ENCODE measurements around the gene TAL1. TPM values are rescaled to one million over a fixed set of nuclear protein-coding genes. Genes with fewer than 3 reads are reported as not detected.

TAL1 gene
- total and polyA plus RNA-seq, 2 of the 8 experiments (the other 6 are each of a cell fraction or from before 2014, with no cell fraction given): 0.09 to 0.15 TPM

DNA sequence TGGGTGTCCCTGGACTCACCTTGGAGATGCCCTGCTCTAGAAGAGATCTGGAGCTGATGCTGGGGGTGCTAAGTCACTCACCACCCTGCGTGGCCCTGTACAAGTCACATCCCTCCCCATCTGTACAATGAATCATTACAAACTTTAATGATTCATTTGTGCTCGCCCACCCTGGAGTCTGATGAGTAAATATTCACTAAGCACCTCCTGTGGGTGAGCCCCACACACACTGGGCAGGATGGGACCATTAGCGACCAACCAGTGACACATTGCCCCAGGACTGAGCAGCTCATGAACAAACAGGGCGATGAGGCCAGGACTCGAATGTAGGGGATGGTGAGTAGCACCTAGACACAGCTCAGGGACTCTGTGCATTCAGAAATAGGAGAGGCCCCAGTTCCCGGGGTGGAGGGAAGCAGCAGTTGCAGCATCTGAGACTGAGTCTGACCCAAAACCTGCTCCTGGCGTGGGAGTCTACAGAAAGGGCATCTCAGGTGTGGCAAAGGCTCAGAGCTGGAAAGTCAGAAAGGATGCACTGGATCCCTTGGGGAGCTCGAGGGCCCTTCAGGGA lies 24.1 kb downstream of the TAL1 start (continued):
- no peak; the same call in 1 of the 2 replicates for TF ChIP-seq SUZ12 (IDR thresholded peaks at IDR 0.05; ENCODE audit: low read length)

Measured in H1 (cell line).